Upper lobe of right lung (tissue), 1 donor: ENCODE measurements around the gene MTCH2. TPM values are rescaled to one million over a fixed set of nuclear protein-coding genes. Genes with fewer than 3 reads are reported as not detected.

Experiments
- ATAC-seq: fragments of 200-7000 bp; cut with Tn5 transposase; one replicate; pipeline ENCODE4 v1.9.1; 2020; ENCODE audit warnings: mild to moderate bottlenecking, moderate library complexity
- DNase-seq: peaks from one replicate; pipeline ENCODE4 v3.0.0-alpha.2; 2020
- H3K27ac ChIP-seq: fragments of 200-600 bp; one replicate; pipeline ENCODE4 v1.8.0; 2022
- H3K27me3 ChIP-seq: fragments of 200-600 bp; one replicate; pipeline ENCODE4 v1.8.0; 2022; ENCODE audit warnings: mild to moderate bottlenecking
- H3K36me3 ChIP-seq: fragments of 200-600 bp; one replicate; pipeline ENCODE4 v1.8.0; 2022
- H3K4me1 ChIP-seq: fragments of 200-600 bp; one replicate; pipeline ENCODE4 v1.8.0; 2022
- H3K4me3 ChIP-seq: fragments of 200-600 bp; one replicate; pipeline ENCODE4 v1.8.0; 2022; ENCODE audit warnings: mild to moderate bottlenecking
- H3K9me3 ChIP-seq: fragments of 200-600 bp; one replicate; pipeline ENCODE4 v1.8.0; 2022
- intact Hi-C: fragments of 100-400 bp; cut with DNase I; formaldehyde crosslinking; loops from one replicate; pipeline ENCODE4 v1.11.0; 2022
- total RNA-seq: library from RNA; stranded (reverse); fragmentation: NEBNext Ultra II Directional; extraction: Animal tissue kit (Norgen Biotek cat#: 25700); gene quantifications from one replicate; pipeline ENCODE4 v1.2.1, GENCODE V29; 2021
- TF ChIP-seq, protein P1 (sequence below): fragments of 200-600 bp; IDR thresholded peaks from one replicate; pipeline ENCODE4 v1.8.0; 2022; ENCODE audit warnings: antibody characterized with exemption
- donor health status: DM: no; HTN: yes; CAD: no; lungs with severe emphysema.

Gene MTCH2
- total RNA-seq, 1 donor from 2014 or later = 56.1 TPM

GRCh38 chr11:47589584-47589976, 52.8 kb downstream of the MTCH2 start:
- peak overlapping the region; percentile 8 for H3K4me3 ChIP-seq
- H3K4me1 ChIP-seq = peaks cover 13% of the 10 kb centered on the region
- DNase-seq = no peak
- H3K9me3 ChIP-seq = no peaks in the 10 kb centered on the region
- H3K36me3 ChIP-seq = peaks cover 6% of the 10 kb centered on the region
- no peak overlapping the region for H3K27ac ChIP-seq
- TF ChIP-seq, protein P1, sequence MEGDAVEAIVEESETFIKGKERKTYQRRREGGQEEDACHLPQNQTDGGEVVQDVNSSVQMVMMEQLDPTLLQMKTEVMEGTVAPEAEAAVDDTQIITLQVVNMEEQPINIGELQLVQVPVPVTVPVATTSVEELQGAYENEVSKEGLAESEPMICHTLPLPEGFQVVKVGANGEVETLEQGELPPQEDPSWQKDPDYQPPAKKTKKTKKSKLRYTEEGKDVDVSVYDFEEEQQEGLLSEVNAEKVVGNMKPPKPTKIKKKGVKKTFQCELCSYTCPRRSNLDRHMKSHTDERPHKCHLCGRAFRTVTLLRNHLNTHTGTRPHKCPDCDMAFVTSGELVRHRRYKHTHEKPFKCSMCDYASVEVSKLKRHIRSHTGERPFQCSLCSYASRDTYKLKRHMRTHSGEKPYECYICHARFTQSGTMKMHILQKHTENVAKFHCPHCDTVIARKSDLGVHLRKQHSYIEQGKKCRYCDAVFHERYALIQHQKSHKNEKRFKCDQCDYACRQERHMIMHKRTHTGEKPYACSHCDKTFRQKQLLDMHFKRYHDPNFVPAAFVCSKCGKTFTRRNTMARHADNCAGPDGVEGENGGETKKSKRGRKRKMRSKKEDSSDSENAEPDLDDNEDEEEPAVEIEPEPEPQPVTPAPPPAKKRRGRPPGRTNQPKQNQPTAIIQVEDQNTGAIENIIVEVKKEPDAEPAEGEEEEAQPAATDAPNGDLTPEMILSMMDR = no peak
- intact Hi-C loops = no loop called here
- no peak for ATAC-seq
- H3K27me3 ChIP-seq = peaks cover 28% of the 10 kb centered on the region

DNA sequence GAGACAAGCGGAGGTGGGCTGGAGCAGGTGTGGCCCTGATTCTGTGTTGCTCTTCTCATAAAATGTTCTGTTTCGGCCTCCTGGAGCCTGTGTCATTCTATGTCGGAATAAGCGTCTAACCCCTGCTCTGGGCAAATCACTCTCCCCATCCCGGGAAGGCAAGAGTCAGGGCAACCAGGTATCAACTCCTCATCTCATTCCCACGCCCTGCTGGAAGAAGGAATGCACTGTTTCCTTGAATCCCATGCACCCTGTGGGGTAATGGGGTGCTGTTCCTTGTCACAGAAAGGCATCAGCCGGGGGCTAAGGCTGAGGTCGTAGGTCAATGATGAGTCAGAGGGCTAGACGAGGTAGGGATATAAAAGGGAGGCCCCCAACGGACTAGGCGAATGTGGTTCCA, 53.2 kb downstream of the MTCH2 start:
- Histone ChIP-seq H3K27me3 (peaks cover 23% of the 10 kb centered on the region), H3K9me3 (no peaks in the 10 kb centered on the region), H3K27ac (no peak overlapping the region), H3K36me3 (peaks cover 9% of the 10 kb centered on the region), H3K4me3 (no peak overlapping the region), H3K4me1 (peaks cover 10% of the 10 kb centered on the region)
- intact Hi-C loops = no loop called here
- DNase-seq (no peak), ATAC-seq (no peak)
- TF ChIP-seq, protein P1 = no peak

DNA sequence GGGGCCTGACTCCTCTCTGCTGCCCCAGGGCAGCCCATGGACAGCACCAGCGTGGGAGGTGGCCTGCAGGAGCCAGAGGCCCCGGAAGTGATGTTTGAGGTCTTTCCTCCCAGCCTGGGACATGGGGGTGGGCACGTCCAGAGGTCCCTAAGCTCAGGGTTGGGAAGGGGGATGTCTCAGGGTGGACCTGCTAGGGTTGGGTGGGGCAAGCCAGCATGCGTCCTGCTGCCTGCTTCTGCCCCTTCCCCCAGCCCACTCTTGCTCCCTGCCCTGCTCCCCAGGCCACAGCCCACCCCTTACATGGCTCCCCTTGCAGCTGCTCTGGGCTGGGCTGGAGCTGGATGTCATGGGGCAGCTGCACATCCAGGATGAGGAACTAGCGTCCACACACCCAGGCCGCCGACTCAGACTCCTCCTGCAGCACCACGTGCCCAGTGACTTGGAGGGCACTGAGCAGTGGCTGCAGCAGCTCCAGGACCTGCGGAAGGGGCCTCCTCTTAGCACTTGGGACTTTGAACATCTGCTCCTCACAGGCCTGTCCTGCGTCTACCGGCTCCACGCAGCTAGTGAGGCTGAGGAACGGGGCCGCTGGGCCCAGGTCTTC, 54.5 kb downstream of the MTCH2 start:
- intact Hi-C loops = no loop called here
- Histone ChIP-seq H3K27ac (no peak overlapping the region), H3K4me3 (no peak overlapping the region), H3K4me1 (no peaks in the 10 kb centered on the region), H3K36me3 (peaks cover 22% of the 10 kb centered on the region), H3K27me3 (peaks cover 10% of the 10 kb centered on the region), H3K9me3 (no peaks in the 10 kb centered on the region)
- peak; percentile 84 for DNase-seq
- peak; percentile 93 for ATAC-seq
- TF ChIP-seq, protein P1 = no peak

GRCh38 chr11:47587039-47587716, 55.2 kb downstream of the MTCH2 start:
- Histone ChIP-seq H3K4me1 (no peaks in the 10 kb centered on the region), H3K27ac (no peak overlapping the region), H3K27me3 (peaks cover 7% of the 10 kb centered on the region), H3K9me3 (no peaks in the 10 kb centered on the region), H3K4me3 (no peak overlapping the region), H3K36me3 (peaks cover 28% of the 10 kb centered on the region)
- ATAC-seq (no peak), DNase-seq (no peak)
- TF ChIP-seq, protein P1 = no peak
- intact Hi-C loops = no loop called here

GRCh38 chr11:47586098-47586855, 56.1 kb downstream of the MTCH2 start, which contains the start of gene FAM180B:
FAM180B (plus strand) TSS chr11:47586678; CDS start chr11:47586769, 91 bp downstream.
- Histone ChIP-seq H3K4me3 (no peak within 1 kb of the TSS), H3K27ac (no peak within 1 kb of the TSS), H3K27me3 (peaks cover 7% of the 10 kb centered on the region), H3K9me3 (no peaks in the 10 kb centered on the region), H3K4me1 (no peaks in the 10 kb centered on the region), H3K36me3 (peaks cover 37% of the 10 kb centered on the region)
- ATAC-seq = no peak
- no peak for DNase-seq
- TF ChIP-seq, protein P1 = no peak
- intact Hi-C loops = no loop called here
